Neural crest cell (in vitro differentiated cells): ENCODE results near the gene CDC42BPA. TPM values are rescaled to one million over a fixed set of nuclear protein-coding genes. Genes with fewer than 3 reads are reported as not detected.
"Not testable (repeated sequence)": the region's sequence is repeated elsewhere in the genome, so short reads cannot be mapped to it uniquely, and the experiment has no call there.

Experiments used
- DNase-seq: peaks from one replicate; pipeline ENCODE4 v3.0.0; 2021; ENCODE audit warnings: low read depth, mixed read lengths, low spot score
- H3K27ac Mint-ChIP-seq: one replicate; pipeline ENCODE4 v1.8.0; 2021; ENCODE audit warnings: mild to moderate bottlenecking, mixed read lengths; ENCODE audit not compliant: unreplicated experiment
- H3K27me3 Mint-ChIP-seq: 2 replicates; pipeline ENCODE4 v1.8.0; 2021; ENCODE audit warnings: low read depth, mild to moderate bottlenecking, mixed read lengths
- H3K36me3 Mint-ChIP-seq: 2 replicates; pipeline ENCODE4 v1.8.0; 2021; ENCODE audit warnings: low read depth, mild to moderate bottlenecking, mixed read lengths
- H3K4me1 Mint-ChIP-seq: 2 replicates; pipeline ENCODE4 v1.8.0; 2021; ENCODE audit warnings: mixed read lengths
- H3K4me3 Mint-ChIP-seq: one replicate; pipeline ENCODE4 v1.8.0; 2021; ENCODE audit warnings: mild to moderate bottlenecking, mixed read lengths
- H3K9me3 Mint-ChIP-seq: 2 replicates; pipeline ENCODE4 v1.8.0; 2021; ENCODE audit warnings: mixed read lengths
- CTCF ChIP-seq: fragments of 200-600 bp; sonication (generic); conservative IDR thresholded peaks from 2 replicates; pipeline ENCODE4 v1.5.0; 2021; ENCODE audit warnings: antibody characterized with exemption, mild to moderate bottlenecking
- total RNA-seq: library from RNA; stranded (reverse); gene quantifications from 2 replicates; pipeline ENCODE4 v1.2.1, GENCODE V29; 2021

The CDC42BPA gene
- total RNA-seq, 1 donor from 2014 or later = 35.6 TPM

GRCh38 chr1:227245613-227246320 lies 72.5 kb downstream of the CDC42BPA start:
- no peak for TF ChIP-seq CTCF
- Mint-ChIP-seq H3K4me3 (no peak overlapping the region), H3K27ac (no peak overlapping the region), H3K4me1 (peaks cover 22% of the 10 kb centered on the region), H3K36me3 (peaks cover 10% of the 10 kb centered on the region), H3K27me3 (no peaks in the 10 kb centered on the region), H3K9me3 (no peaks in the 10 kb centered on the region)
- no peak for DNase-seq

DNA sequence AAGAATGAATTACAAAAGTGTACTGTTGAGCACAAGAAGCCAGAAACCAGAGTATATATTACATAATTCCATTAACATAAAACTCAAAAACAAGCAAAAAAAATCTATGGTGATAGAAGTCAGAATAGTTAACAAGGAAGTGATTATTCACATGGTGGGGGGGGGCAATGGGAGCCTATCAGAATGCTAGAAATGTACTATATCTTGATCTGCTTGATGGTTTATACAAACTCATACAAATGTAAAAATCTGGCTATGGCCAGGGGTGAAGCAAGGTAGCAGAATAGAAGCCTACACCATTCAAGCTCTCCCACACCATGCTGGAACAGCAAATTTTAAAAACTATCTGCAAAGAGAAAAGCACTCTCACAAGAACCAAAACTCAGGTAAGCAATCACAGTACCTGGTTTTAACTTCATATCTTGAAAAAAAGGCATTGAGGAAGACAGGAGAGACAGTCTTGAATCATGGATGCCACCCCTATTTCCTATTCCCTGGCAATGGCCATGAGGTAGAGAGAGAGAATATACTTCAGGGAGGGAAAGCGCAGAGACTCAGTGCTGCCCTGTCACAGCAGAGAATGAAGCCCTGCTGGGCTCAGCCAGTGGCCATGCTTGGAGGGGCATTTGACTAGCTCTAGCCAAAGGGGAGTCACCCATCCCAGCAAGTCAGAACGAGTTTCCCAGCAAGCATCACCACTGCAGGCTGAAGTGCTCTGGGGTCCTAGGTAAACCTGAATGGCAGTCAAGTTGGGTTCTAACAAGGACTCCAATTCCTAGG lies 73.8 kb downstream of the CDC42BPA start:
- Mint-ChIP-seq H3K4me3 (no peak overlapping the region), H3K4me1 (peaks cover 28% of the 10 kb centered on the region), H3K27ac (no peak overlapping the region), H3K36me3 (peaks cover 10% of the 10 kb centered on the region), H3K27me3 (no peaks in the 10 kb centered on the region), H3K9me3 (no peaks in the 10 kb centered on the region)
- no peak for DNase-seq
- no peak for TF ChIP-seq CTCF

DNA sequence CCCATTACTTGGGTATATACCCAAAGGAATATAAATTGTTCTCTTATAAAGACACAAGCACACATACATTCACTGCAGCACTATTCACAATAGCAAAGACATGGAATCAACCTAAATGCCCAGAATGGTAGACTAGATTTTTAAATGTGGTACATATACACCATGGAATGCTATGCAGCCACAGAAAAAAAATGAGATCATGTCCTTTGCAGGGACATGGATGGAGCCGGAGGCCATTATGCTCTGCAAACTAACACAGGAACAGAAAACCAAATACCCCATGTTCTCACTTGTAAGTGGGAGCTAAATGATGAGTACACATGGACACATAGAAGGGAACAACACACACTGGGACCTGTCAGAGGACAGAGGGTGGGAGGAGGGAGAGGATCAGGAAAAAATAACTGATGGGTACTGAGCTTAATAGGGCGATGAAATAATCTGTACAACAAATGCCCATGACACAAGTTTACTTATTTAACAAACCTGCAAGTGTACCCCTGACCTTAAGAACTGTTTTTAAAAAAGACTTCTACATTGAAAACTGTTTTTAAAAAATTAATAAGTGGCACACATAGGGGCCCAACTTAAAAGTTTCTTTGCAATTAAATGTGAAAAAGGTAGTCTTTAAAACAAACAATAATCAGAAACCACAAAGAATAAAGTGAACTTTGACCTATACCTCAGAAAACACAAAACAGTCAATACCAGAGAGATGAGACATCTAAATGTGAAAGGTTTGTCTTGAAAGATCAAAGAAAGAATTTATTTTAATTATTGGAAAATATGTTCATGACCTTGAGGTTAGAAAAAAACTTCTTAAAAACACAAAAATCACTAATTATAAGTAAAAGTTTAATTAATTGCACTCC lies 75.2 kb downstream of the CDC42BPA start:
- no peaks in the 10 kb centered on the region for H3K9me3 Mint-ChIP-seq
- peaks cover 5% of the 10 kb centered on the region for H3K36me3 Mint-ChIP-seq
- H3K4me3 Mint-ChIP-seq = no peak overlapping the region
- H3K27ac Mint-ChIP-seq = no peak overlapping the region
- no peaks in the 10 kb centered on the region for H3K27me3 Mint-ChIP-seq
- no peak for DNase-seq
- peaks cover 30% of the 10 kb centered on the region for H3K4me1 Mint-ChIP-seq
- no peak for TF ChIP-seq CTCF

DNA sequence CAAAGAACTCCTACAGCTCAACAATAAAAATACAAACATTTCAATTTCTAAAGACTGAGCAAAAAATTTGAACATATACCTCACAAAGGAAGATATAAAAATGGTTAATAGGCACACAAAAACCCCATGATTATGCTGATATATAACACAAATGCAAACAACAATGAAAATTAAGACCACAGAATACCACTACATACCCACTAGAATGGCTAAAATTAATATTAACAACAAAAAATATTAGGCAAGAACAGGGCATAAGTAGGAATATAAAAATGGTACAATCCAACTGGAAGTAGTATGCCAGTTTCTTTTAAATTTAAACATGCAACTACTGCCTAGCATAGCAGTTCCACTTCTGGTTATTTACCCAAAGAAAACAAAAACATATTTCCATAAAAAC lies 77.3 kb downstream of the CDC42BPA start:
- Mint-ChIP-seq H3K27ac (no peak overlapping the region), H3K36me3 (peaks cover 2% of the 10 kb centered on the region), H3K4me1 (peaks cover 31% of the 10 kb centered on the region), H3K27me3 (no peaks in the 10 kb centered on the region), H3K4me3 (no peak overlapping the region), H3K9me3 (no peaks in the 10 kb centered on the region)
- DNase-seq = no peak
- TF ChIP-seq CTCF = no peak

GRCh38 chr1:227234998-227235405 lies 83.3 kb downstream of the CDC42BPA start:
- Mint-ChIP-seq H3K27me3 (no peaks in the 10 kb centered on the region), H3K36me3 (peaks cover 8% of the 10 kb centered on the region), H3K4me1 (peaks cover 21% of the 10 kb centered on the region), H3K27ac (no peak overlapping the region), H3K4me3 (no peak overlapping the region), H3K9me3 (no peaks in the 10 kb centered on the region)
- peak; percentile 18 for DNase-seq
- peak; percentile 62 for TF ChIP-seq CTCF

GRCh38 chr1:227231128-227231527 lies 87.2 kb downstream of the CDC42BPA start:
- not testable (repeated sequence) for H3K36me3 Mint-ChIP-seq, H3K4me1 Mint-ChIP-seq

More at GRCh38 chr1:227231128-227231527, 87.2 kb downstream of the CDC42BPA start:
- not testable (repeated sequence) for H3K27me3 Mint-ChIP-seq, DNase-seq, H3K9me3 Mint-ChIP-seq, H3K27ac Mint-ChIP-seq, H3K4me3 Mint-ChIP-seq
